ENCODE measurements around the gene FASN. TPM values are rescaled to one million over a fixed set of nuclear protein-coding genes. Genes with fewer than 3 reads are reported as not detected.
A peak's percentile ranks its signal among the peaks of the same experiment; 100 is the strongest.

The FASN gene
- total RNA-seq, 4 donors from 2014 or later: 30.3 to 63.6 (median 44.8) TPM

- WGBS: 44% methylated on average over 14 of the region's 24 CpGs
- H3K9me3 ChIP-seq: no peaks in the 10 kb centered on the region
- H3K4me1 ChIP-seq: peaks cover 43 to 89% (median 75%) of the 10 kb centered on the region in 4 donors
- no peaks in the 10 kb centered on the region for H3K27me3 ChIP-seq
- peaks cover 0 to 5% (median 2%) of the 10 kb centered on the region in 4 donors for H3K36me3 ChIP-seq
- TF ChIP-seq POLR2A (IDR thresholded peaks at IDR 0.05; ENCODE audit: low read depth): no peak
- peak; percentile 28 to 80 for TF ChIP-seq POLR2AphosphoS5 (IDR thresholded peaks at IDR 0.05)
- H3K27ac ChIP-seq (replicated peaks in 1 of 4): peak overlapping the region; percentile 68 to 81 (median 76)
- H3K4me3 ChIP-seq: no peak overlapping the region
- no peak for DNase-seq (ENCODE audit: extremely low spot score)
- intact Hi-C loops (cut with DNase I): no loop called here
Measured at GRCh38 chr17:82103553-82104451, 5.8 kb upstream of the FASN start.

GRCh38 chr17:82101767-82102679 is 4.0 kb upstream of the FASN start:
- Histone ChIP-seq H3K4me1 (peaks cover 45 to 87% (median 75%) of the 10 kb centered on the region in 4 donors), H3K27ac (replicated peaks in 1 of 4) (peak overlapping the region in 2 of 4 donors; percentile 7 to 51)

GRCh38 chr17:82101301-82101715 is 3.3 kb upstream of the FASN start:
- H3K9me3 ChIP-seq: no peaks in the 10 kb centered on the region
- TF ChIP-seq EP300 (IDR thresholded peaks at IDR 0.05) (no peak), CTCF (IDR thresholded peaks at IDR 0.05) (no peak), POLR2A (IDR thresholded peaks at IDR 0.05; ENCODE audit: low read depth) (no peak), POLR2AphosphoS5 (IDR thresholded peaks at IDR 0.05) (no peak)
- H3K27ac ChIP-seq (replicated peaks in 1 of 4): peak overlapping the region in 1 of 4 donors; percentile 51
- H3K4me3 ChIP-seq: no peak overlapping the region
- intact Hi-C loops (cut with DNase I): no loop called here
- H3K36me3 ChIP-seq: peaks cover 0 to 5% (median 0%) of the 10 kb centered on the region in 4 donors
- H3K4me1 ChIP-seq: peaks cover 45 to 87% (median 75%) of the 10 kb centered on the region in 4 donors
- DNase-seq (ENCODE audit: extremely low spot score): no peak
- H3K27me3 ChIP-seq: no peaks in the 10 kb centered on the region
- WGBS: no CpG with 5 or more reads among the region's 10 CpGs

More at GRCh38 chr17:82101767-82102679, 4.0 kb upstream of the FASN start:
- Histone ChIP-seq H3K9me3 (no peaks in the 10 kb centered on the region), H3K36me3 (peaks cover 0 to 5% (median 0%) of the 10 kb centered on the region in 4 donors), H3K4me3 (no peak overlapping the region), H3K27me3 (no peaks in the 10 kb centered on the region)
- intact Hi-C loops (cut with DNase I): no loop called here
- TF ChIP-seq POLR2A (IDR thresholded peaks at IDR 0.05; ENCODE audit: low read depth): no peak
- no peak for TF ChIP-seq EP300 (IDR thresholded peaks at IDR 0.05)
- no peak for TF ChIP-seq POLR2AphosphoS5 (IDR thresholded peaks at IDR 0.05)
- no peak for TF ChIP-seq CTCF (IDR thresholded peaks at IDR 0.05)
- no peak for DNase-seq (ENCODE audit: extremely low spot score)
- WGBS: 69% methylated on average over 17 of the region's 18 CpGs

GRCh38 chr17:82100502-82101298 is 2.7 kb upstream of the FASN start:
- TF ChIP-seq EP300 (IDR thresholded peaks at IDR 0.05) (no peak), CTCF (IDR thresholded peaks at IDR 0.05) (no peak), POLR2AphosphoS5 (IDR thresholded peaks at IDR 0.05) (no peak), POLR2A (IDR thresholded peaks at IDR 0.05; ENCODE audit: low read depth) (no peak)
- no peaks in the 10 kb centered on the region for H3K9me3 ChIP-seq
- DNase-seq (ENCODE audit: extremely low spot score): no peak
- 92% methylated on average over 26 of the region's 35 CpGs for WGBS
- peaks cover 0 to 9% (median 5%) of the 10 kb centered on the region in 4 donors for H3K36me3 ChIP-seq
- intact Hi-C loops (cut with DNase I): no loop called here
- H3K27me3 ChIP-seq: no peaks in the 10 kb centered on the region
- H3K4me1 ChIP-seq: peaks cover 40 to 87% (median 74%) of the 10 kb centered on the region in 4 donors
- H3K4me3 ChIP-seq: no peak overlapping the region
- H3K27ac ChIP-seq (replicated peaks in 1 of 4): peak overlapping the region; percentile 88 to 99 (median 95)
